ENCODE results near the gene TMCC1.

- TF ChIP-seq CTCF (conservative IDR thresholded peaks at IDR 0.05; ENCODE audit: low read depth, low read length) (no peak), EZH2 (IDR thresholded peaks at IDR 0.05; ENCODE audit: low read length, unreplicated experiment) (no peak), EZH2phosphoT487 (IDR thresholded peaks at IDR 0.05; ENCODE audit: borderline replicate concordance, low read length) (no peak)
Observed at GRCh38 chr3:129749692-129750091, 143.8 kb downstream of the TMCC1 start.
